Astrocyte of the cerebellum (primary cell): ENCODE results near the gene SLC5A5.

ENCODE experiments used
- DNase-seq: peaks from one replicate; pipeline ENCODE4 v3.0.0-alpha.2; 2011; ENCODE audit warnings: low read depth
- H3K4me3 ChIP-seq: 2 replicates; pipeline ENCODE4 v1.5.1; 2011; ENCODE audit warnings: mild to moderate bottlenecking, low read depth, low read length, moderate library complexity
- in situ Hi-C: cut with HindIII; loops from 2 replicates; pipeline ENCODE4 v1.10.0; 2017; ENCODE audit warnings: low sequenced_read_pairs
- TF ChIP-seq, protein P1 (sequence below): IDR thresholded peaks from 2 replicates; pipeline ENCODE4 v1.5.1; 2012; ENCODE audit warnings: low read length, low read depth, moderate library complexity, mild to moderate bottlenecking; ENCODE audit errors: missing control alignments

SLC5A5 gene

DNA sequence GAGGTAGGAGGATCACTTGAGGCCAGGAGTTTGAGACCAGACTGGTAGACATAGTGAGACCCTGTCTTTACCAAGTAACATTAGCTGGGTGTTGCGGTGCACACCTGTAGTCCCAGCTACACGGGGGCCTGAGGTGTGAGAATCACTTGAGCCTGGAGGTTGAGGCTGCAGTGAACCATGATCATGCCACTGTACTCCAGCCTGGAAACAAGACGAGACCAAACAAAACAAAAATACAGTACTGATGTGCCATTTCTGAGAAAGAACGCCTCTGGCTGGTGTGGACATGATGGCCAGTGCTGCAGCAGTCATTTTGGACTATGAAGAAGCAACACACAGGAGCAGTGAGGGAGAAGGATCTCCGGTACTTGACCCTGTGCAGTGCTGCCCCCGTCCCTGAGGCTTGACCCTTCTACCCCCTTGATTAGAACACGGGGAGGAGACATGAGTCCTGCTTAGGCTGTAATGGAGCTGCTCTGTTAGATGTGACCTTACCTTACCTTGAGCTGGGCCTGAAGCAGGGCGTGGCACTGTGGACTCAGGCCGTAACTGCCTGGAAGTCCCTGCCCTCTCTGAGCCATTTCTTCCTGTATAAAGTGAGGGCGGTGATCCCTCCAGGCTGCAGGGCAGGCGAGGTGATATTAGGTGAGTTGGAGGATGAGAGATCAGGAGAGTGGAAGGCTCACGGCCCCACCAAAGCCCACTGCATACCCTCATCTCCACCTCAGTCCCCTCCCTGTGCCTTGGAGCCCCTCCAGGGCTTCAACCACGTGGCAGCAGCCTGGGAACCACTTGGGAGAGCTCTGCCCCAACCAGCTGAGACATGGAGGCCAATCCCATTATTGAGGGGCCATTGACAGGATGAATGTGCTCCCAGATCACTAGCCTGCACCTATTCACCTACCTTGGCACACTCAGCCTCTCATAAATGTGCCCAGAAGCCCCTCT, 6.1 kb upstream of the SLC5A5 start:
- TF ChIP-seq, protein P1, sequence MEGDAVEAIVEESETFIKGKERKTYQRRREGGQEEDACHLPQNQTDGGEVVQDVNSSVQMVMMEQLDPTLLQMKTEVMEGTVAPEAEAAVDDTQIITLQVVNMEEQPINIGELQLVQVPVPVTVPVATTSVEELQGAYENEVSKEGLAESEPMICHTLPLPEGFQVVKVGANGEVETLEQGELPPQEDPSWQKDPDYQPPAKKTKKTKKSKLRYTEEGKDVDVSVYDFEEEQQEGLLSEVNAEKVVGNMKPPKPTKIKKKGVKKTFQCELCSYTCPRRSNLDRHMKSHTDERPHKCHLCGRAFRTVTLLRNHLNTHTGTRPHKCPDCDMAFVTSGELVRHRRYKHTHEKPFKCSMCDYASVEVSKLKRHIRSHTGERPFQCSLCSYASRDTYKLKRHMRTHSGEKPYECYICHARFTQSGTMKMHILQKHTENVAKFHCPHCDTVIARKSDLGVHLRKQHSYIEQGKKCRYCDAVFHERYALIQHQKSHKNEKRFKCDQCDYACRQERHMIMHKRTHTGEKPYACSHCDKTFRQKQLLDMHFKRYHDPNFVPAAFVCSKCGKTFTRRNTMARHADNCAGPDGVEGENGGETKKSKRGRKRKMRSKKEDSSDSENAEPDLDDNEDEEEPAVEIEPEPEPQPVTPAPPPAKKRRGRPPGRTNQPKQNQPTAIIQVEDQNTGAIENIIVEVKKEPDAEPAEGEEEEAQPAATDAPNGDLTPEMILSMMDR: no peak
- H3K4me3 ChIP-seq: no peak overlapping the region
- no peak for DNase-seq

DNA sequence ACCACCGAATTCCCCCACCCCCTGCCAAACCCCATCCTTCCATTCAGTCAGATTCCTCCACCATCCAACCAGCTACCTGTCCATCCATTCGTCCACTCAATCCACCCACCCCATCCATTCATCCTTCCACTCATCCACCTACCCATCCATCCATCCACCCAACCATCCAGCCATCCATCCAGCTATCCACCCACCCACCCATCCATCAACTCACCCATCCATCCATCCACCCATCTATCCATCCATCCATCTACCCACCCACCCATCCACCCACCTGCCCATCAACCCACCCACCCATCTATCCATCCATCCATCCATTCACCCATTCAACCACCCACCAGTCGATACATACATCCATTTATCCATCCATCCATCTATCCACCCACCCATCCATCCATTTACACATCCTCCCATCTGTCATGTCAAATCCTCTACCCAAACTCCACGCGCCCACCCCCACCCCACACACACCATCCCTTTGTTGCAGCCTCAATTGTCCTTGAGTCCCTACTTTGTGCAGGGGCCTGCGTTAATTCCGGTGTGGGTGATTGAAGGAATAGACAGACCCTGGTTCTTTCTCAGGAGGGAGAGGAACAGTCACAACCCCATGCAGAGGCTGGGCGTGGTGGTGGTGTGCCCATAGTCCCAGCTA, 5.3 kb upstream of the SLC5A5 start:
- DNase-seq: no peak
- in situ Hi-C loops: no loop called here
- TF ChIP-seq, protein P1: no peak
- no peak overlapping the region for H3K4me3 ChIP-seq

More for the DNA sequence above, 6.1 kb upstream of the SLC5A5 start:
- in situ Hi-C loops: no loop called here

DNA sequence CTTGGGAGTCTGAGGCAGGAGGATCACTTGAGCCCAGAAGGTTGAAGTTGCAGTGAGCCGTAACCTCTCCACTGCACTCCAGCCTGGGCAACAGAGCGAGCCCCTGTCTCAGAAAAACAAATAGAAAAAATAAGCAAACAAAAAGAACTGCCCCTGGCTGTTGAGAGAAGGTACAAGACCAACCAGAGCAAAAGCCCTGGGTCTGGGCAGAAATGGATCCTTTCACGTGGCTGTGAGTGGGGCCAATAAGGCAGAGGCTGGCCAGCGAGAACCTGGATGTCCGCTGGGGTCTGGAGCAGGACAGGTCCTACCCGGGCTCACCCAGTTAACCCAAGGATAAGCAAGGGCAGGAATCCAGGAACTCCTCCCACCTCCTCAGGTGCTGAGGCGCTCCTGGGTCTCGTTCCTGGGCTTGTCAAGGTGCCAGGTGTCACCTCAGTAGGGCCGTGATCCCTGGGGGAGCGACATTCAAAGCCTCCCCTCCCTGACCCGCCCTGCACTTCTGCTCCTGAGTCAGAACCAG, 4.7 kb upstream of the SLC5A5 start:
- no peak overlapping the region for H3K4me3 ChIP-seq
- no peak for DNase-seq
- in situ Hi-C loops: no loop called here
- TF ChIP-seq, protein P1: no peak

DNA sequence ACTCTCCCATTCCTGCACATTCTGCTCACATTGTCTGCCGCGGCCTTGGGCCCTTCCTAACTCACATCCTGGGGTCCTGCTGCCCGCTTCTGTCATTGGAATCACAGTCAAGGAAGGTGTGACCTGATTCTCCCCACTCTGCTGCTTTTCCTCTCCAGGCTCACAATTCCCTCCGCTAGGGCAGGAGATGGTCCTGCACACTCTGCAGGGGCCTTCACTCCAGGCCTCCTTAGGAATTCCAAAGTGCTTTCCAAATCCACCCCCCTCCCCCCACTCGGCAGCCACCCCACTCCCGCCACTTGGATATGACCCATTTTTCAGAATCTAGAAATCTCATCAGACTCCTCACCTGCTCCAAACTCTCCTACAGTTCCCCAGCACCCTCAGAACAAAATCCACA, 3.1 kb upstream of the SLC5A5 start:
- DNase-seq: no peak
- H3K4me3 ChIP-seq: no peak overlapping the region
- in situ Hi-C loops: no loop called here
- TF ChIP-seq, protein P1: no peak

DNA sequence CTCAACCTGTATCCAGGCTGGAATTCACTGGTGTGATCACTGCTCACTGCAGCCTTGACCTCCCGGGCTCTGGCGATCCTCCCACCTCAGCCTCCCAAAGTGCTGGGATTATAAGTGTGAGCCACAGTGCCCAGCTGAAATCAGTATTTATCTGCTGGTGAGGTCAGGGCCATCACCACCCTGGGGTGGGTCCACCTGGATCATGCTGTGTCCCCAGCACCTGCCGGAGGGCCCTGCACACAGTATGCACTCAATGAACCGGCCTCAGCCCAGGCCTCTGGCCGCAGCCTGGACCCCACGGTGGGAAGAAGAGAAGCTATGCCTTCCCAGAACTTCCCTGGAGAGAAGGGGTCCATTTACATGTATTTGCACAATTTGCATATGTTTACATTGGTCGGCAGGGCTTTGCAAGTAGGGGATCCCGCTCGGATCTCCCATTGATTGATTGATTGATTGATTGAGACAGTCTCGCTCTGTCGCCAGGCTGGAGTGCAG, 2.6 kb upstream of the SLC5A5 start:
- in situ Hi-C loops: no loop called here
- no peak for DNase-seq
- H3K4me3 ChIP-seq: no peak overlapping the region
- TF ChIP-seq, protein P1: no peak

DNA sequence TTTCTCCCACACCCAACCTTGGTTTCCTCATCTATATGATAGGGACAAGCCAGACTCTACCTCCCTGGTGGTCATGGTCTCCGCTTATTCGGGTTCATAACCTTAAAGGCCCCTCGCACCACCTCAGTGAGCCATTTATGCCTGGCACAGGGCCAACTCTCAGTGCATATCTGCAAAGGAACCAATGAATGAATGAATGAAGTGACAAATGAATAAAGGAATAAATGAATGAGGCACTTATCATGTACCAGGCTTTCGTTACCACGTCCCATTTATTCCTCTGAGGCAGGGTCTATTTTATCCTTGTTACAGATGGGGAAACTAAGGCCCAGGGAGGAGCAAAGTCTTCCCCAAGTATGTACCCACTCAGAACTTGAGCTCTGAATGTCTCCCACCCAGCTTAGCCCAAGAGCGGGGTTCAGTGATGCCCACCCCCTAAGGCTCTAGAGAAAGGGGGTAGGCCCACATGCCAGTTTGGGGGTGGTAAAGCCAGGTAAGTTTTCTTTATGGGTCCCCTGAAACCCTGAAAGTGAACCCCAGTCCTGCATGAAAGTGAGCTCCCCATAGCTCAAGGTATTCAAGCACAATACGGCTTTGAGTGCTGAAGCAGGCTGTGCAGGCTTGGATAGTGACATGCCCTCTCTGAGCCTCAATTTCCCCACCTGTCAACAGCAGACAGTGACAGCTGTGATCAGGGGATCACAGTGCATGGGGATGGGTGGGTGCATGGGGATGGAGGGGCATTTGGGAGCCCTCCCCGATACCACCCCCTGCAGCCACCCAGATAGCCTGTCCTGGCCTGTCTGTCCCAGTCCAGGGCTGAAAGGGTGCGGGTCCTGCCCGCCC, 490 bp upstream of the SLC5A5 start:
- no peak for DNase-seq
- no peak overlapping the region for H3K4me3 ChIP-seq
- in situ Hi-C loops: no loop called here
- TF ChIP-seq, protein P1: no peak
